ENCODE results near the gene MSH3. TPM values are rescaled to one million over a fixed set of nuclear protein-coding genes. Genes with fewer than 3 reads are reported as not detected.
"Not testable (repeated sequence)": the region's sequence is repeated elsewhere in the genome, so short reads cannot be mapped to it uniquely, and the experiment has no call there.

The MSH3 gene
- total and polyA plus RNA-seq, 4 donors = 4.2 to 18.1 (median 9.1) TPM

- WGBS, 2 donors = 88 to 91% methylated on average over 2 of the region's 2 CpGs
Observed at GRCh38 chr5:80720181-80720580, 65.7 kb downstream of the MSH3 start.

DNA sequence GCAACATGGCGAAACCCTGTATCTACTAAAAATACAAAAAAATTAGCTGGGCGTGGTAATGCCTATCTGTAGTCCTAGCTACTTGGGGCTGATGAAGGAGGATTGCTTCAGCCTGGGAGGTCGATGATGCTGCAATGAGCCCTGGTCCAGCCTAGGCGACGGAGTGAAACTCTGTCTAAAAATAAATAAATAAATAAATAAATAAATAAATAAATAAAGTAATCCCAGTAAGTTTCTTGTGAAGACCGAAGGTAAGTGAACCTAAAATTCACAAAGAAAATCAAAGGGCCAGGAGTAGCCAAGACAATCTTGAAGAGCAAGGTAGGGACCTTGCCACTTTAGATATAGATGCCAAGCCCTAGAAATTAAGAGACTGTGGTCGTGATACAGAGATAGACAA lies 68.5 kb downstream of the MSH3 start:
- H3K4me1 ChIP-seq (ENCODE audit: control insufficient read depth in 1 of 2, insufficient read depth in 2 of 2, low read length in 2 of 2) = no peaks in the 10 kb centered on the region
- H3K36me3 ChIP-seq (ENCODE audit: control insufficient read depth in 1 of 2, insufficient read depth in 2 of 2, low read length in 1 of 2) = peaks cover 0 to 3% of the 10 kb centered on the region in 2 donors
- no peak overlapping the region for H3K4me3 ChIP-seq (ENCODE audit: low read length in 2 of 2)
- H3K27me3 ChIP-seq (ENCODE audit: control insufficient read depth in 1 of 2, insufficient read depth in 2 of 2, low read length in 1 of 2) = no peaks in the 10 kb centered on the region
- intact Hi-C loops (cut with DNase I) = no loop called here
- WGBS, 2 donors = 98 to 99% methylated on average over 7 of the region's 7 CpGs
- no peak overlapping the region for H3K27ac ChIP-seq (ENCODE audit: low read depth in 1 of 2, low read length in 2 of 2)
- DNase-seq = no peak
- no peaks in the 10 kb centered on the region for H3K9me3 ChIP-seq (ENCODE audit: control insufficient read depth, low read length)
- no peak for ATAC-seq (ENCODE audit: low FRiP score)

More at GRCh38 chr5:80720181-80720580, 65.7 kb downstream of the MSH3 start:
- ATAC-seq (ENCODE audit: low FRiP score) = no peak
- no peak for DNase-seq
- H3K36me3 ChIP-seq (ENCODE audit: control insufficient read depth in 1 of 2, insufficient read depth in 2 of 2, low read length in 1 of 2) = peaks cover 0 to 4% of the 10 kb centered on the region in 2 donors
- no peaks in the 10 kb centered on the region for H3K27me3 ChIP-seq (ENCODE audit: control insufficient read depth in 1 of 2, insufficient read depth in 2 of 2, low read length in 1 of 2)
- intact Hi-C loops (cut with DNase I) = no loop called here
- H3K27ac ChIP-seq (ENCODE audit: low read depth in 1 of 2, low read length in 2 of 2) = no peak overlapping the region
- no peak overlapping the region for H3K4me3 ChIP-seq (ENCODE audit: low read length in 2 of 2)
- H3K9me3 ChIP-seq (ENCODE audit: control insufficient read depth, low read length) = no peaks in the 10 kb centered on the region
- H3K4me1 ChIP-seq (ENCODE audit: control insufficient read depth in 1 of 2, insufficient read depth in 2 of 2, low read length in 2 of 2) = no peaks in the 10 kb centered on the region

GRCh38 chr5:80725446-80725845 lies 71.0 kb downstream of the MSH3 start:
- H3K4me3 ChIP-seq (ENCODE audit: low read length in 2 of 2) = no peak overlapping the region
- intact Hi-C loops (cut with DNase I) = no loop called here
- DNase-seq (no peak), ATAC-seq (ENCODE audit: low FRiP score) (no peak)
- WGBS, 2 donors = 82 to 84% methylated on average over 6 of the region's 6 CpGs
- no peaks in the 10 kb centered on the region for H3K9me3 ChIP-seq (ENCODE audit: control insufficient read depth, low read length)
- no peaks in the 10 kb centered on the region for H3K36me3 ChIP-seq (ENCODE audit: control insufficient read depth in 1 of 2, insufficient read depth in 2 of 2, low read length in 1 of 2)
- H3K27ac ChIP-seq (ENCODE audit: low read depth in 1 of 2, low read length in 2 of 2) = no peak overlapping the region
- H3K4me1 ChIP-seq (ENCODE audit: control insufficient read depth in 1 of 2, insufficient read depth in 2 of 2, low read length in 2 of 2) = no peaks in the 10 kb centered on the region
- H3K27me3 ChIP-seq (ENCODE audit: control insufficient read depth in 1 of 2, insufficient read depth in 2 of 2, low read length in 1 of 2) = no peaks in the 10 kb centered on the region

DNA sequence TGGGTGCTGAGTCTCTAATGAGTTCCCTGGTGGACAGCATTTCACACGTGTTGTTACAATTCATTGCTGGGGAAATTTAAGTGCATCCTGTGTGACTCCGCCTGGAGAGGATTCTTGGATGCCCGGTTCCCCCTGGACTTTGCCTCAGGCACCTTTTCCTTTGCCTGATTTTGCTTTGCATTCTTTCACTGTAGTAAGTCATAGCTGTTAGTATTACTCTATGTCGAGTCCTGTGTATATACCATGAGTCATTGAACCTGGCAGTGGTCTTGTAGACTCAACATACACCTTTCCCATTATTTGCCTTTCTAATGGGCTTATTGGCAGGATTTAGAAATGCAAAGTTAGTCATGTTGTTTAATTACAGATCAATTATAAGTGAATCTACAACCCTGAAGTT lies 82.3 kb downstream of the MSH3 start:
- Histone ChIP-seq H3K27me3 (ENCODE audit: control insufficient read depth in 1 of 2, insufficient read depth in 2 of 2, low read length in 1 of 2) (no peaks in the 10 kb centered on the region), H3K36me3 (ENCODE audit: control insufficient read depth in 1 of 2, insufficient read depth in 2 of 2, low read length in 1 of 2) (no peaks in the 10 kb centered on the region), H3K4me3 (ENCODE audit: low read length in 2 of 2) (no peak overlapping the region), H3K27ac (ENCODE audit: low read depth in 1 of 2, low read length in 2 of 2) (no peak overlapping the region), H3K4me1 (ENCODE audit: control insufficient read depth in 1 of 2, insufficient read depth in 2 of 2, low read length in 2 of 2) (no peaks in the 10 kb centered on the region), H3K9me3 (ENCODE audit: control insufficient read depth, low read length) (no peaks in the 10 kb centered on the region)
- ATAC-seq (ENCODE audit: low FRiP score) = no peak
- WGBS, 2 donors = 83 to 85% methylated on average over 4 of the region's 4 CpGs
- intact Hi-C loops (cut with DNase I) = no loop called here
- DNase-seq = no peak

DNA sequence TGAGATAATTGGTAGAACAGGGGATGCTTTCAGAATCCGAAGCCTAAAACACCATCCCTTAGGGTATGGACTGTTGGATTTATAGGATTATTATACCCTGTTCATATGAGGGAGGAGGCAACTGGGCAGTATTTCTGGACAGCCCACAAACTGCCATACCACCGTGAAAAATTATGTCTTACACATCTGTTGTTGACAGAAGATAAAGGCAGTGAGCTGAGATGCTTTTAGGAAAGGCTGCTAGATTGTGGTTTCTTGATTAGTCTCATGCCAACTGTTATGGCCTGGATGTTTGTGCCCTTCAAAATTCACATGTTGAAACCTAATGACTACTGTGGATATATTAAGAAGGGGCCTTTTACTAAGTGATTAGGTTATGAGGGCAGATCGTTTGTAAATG lies 84.0 kb downstream of the MSH3 start:
- H3K36me3 ChIP-seq (ENCODE audit: control insufficient read depth in 1 of 2, insufficient read depth in 2 of 2, low read length in 1 of 2) = peaks cover 0 to 6% of the 10 kb centered on the region in 2 donors
- WGBS, 2 donors = 63 to 69% methylated on average over 3 of the region's 3 CpGs
- peaks cover 3% of the 10 kb centered on the region for H3K9me3 ChIP-seq (ENCODE audit: control insufficient read depth, low read length)
- no peak for DNase-seq
- intact Hi-C loops (cut with DNase I) = no loop called here
- no peak overlapping the region for H3K27ac ChIP-seq (ENCODE audit: low read depth in 1 of 2, low read length in 2 of 2)
- H3K4me3 ChIP-seq (ENCODE audit: low read length in 2 of 2) = no peak overlapping the region
- no peaks in the 10 kb centered on the region for H3K4me1 ChIP-seq (ENCODE audit: control insufficient read depth in 1 of 2, insufficient read depth in 2 of 2, low read length in 2 of 2)
- no peak for ATAC-seq (ENCODE audit: low FRiP score)
- no peaks in the 10 kb centered on the region for H3K27me3 ChIP-seq (ENCODE audit: control insufficient read depth in 1 of 2, insufficient read depth in 2 of 2, low read length in 1 of 2)

GRCh38 chr5:80739057-80739456 lies 84.6 kb downstream of the MSH3 start:
- peaks cover 0 to 6% of the 10 kb centered on the region in 2 donors for H3K36me3 ChIP-seq (ENCODE audit: control insufficient read depth in 1 of 2, insufficient read depth in 2 of 2, low read length in 1 of 2)
- H3K4me1 ChIP-seq (ENCODE audit: control insufficient read depth in 1 of 2, insufficient read depth in 2 of 2, low read length in 2 of 2) = no peaks in the 10 kb centered on the region
- no peak overlapping the region for H3K4me3 ChIP-seq (ENCODE audit: low read length in 2 of 2)
- DNase-seq = no peak
- no peak for ATAC-seq (ENCODE audit: low FRiP score)
- H3K27ac ChIP-seq (ENCODE audit: low read depth in 1 of 2, low read length in 2 of 2) = no peak overlapping the region
- intact Hi-C loops (cut with DNase I) = no loop called here
- peaks cover 3% of the 10 kb centered on the region for H3K9me3 ChIP-seq (ENCODE audit: control insufficient read depth, low read length)
- WGBS, 2 donors = 94 to 95% methylated on average over 4 of the region's 4 CpGs
- H3K27me3 ChIP-seq (ENCODE audit: control insufficient read depth in 1 of 2, insufficient read depth in 2 of 2, low read length in 1 of 2) = no peaks in the 10 kb centered on the region

DNA sequence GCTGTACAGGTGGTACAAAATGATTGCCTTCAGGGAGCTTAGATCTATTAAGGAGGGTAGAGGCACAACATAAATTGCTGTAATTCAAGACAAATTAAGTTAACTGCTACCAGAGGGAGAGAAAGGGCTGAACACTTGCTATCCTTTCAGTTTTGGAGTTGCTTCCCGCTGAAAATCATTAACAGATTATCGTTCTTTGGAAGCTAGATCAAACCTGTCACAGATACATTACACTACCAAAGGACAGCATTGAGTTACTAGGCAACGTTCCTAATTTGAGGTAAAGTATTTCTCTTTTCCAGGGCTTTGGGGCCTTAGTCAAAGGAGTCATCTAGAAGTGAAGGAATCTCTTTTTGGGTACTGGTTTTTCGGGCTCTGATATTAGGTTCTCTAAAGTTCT lies 85.0 kb downstream of the MSH3 start:
- Histone ChIP-seq H3K27ac (ENCODE audit: low read depth in 1 of 2, low read length in 2 of 2) (no peak overlapping the region), H3K4me3 (ENCODE audit: low read length in 2 of 2) (no peak overlapping the region), H3K4me1 (ENCODE audit: control insufficient read depth in 1 of 2, insufficient read depth in 2 of 2, low read length in 2 of 2) (no peaks in the 10 kb centered on the region), H3K36me3 (ENCODE audit: control insufficient read depth in 1 of 2, insufficient read depth in 2 of 2, low read length in 1 of 2) (peaks cover 0 to 6% of the 10 kb centered on the region in 2 donors), H3K9me3 (ENCODE audit: control insufficient read depth, low read length) (peaks cover 3% of the 10 kb centered on the region), H3K27me3 (ENCODE audit: control insufficient read depth in 1 of 2, insufficient read depth in 2 of 2, low read length in 1 of 2) (no peaks in the 10 kb centered on the region)
- intact Hi-C loops (cut with DNase I) = no loop called here
- 87 to 91% methylated on average over 4 of the region's 4 CpGs for WGBS, 2 donors
- no peak for DNase-seq
- no peak for ATAC-seq (ENCODE audit: low FRiP score)

GRCh38 chr5:80739898-80740297 lies 85.4 kb downstream of the MSH3 start:
- H3K9me3 ChIP-seq (ENCODE audit: control insufficient read depth, low read length) = peaks cover 3% of the 10 kb centered on the region
- intact Hi-C loops (cut with DNase I) = no loop called here
- H3K4me3 ChIP-seq (ENCODE audit: low read length in 2 of 2) = no peak overlapping the region
- no peak for ATAC-seq (ENCODE audit: low FRiP score)
- peaks cover 0 to 9% of the 10 kb centered on the region in 2 donors for H3K36me3 ChIP-seq (ENCODE audit: control insufficient read depth in 1 of 2, insufficient read depth in 2 of 2, low read length in 1 of 2)
- WGBS, 2 donors = 82 to 84% methylated on average over 2 of the region's 2 CpGs
- DNase-seq = no peak
- no peaks in the 10 kb centered on the region for H3K27me3 ChIP-seq (ENCODE audit: control insufficient read depth in 1 of 2, insufficient read depth in 2 of 2, low read length in 1 of 2)
- no peak overlapping the region for H3K27ac ChIP-seq (ENCODE audit: low read depth in 1 of 2, low read length in 2 of 2)
- no peaks in the 10 kb centered on the region for H3K4me1 ChIP-seq (ENCODE audit: control insufficient read depth in 1 of 2, insufficient read depth in 2 of 2, low read length in 2 of 2)

DNA sequence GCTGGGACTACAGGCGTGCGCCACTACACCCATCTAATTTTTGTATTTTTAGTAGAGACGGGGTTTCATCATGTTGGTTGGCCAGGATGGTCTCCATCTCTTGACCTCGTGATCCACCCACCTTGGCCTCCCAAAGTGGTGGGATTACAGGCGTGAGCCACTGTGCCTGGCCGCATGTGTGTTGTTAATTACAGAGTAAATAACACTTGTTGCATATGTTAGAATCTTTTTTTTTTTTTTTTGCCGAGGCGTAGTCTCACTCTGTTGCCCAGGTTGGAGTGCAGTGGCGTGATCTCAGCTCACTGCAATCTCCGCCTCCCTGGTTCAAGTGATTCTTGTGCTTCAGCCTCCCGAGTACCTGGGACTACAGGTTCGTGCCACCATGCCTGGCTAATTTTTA lies 86.0 kb downstream of the MSH3 start:
- H3K4me1 ChIP-seq (ENCODE audit: control insufficient read depth in 1 of 2, insufficient read depth in 2 of 2, low read length in 2 of 2); intact Hi-C loops (cut with DNase I); H3K9me3 ChIP-seq (ENCODE audit: control insufficient read depth, low read length); ATAC-seq (ENCODE audit: low FRiP score); DNase-seq; H3K27me3 ChIP-seq (ENCODE audit: control insufficient read depth in 1 of 2, insufficient read depth in 2 of 2, low read length in 1 of 2); H3K4me3 ChIP-seq (ENCODE audit: low read length in 2 of 2); H3K27ac ChIP-seq (ENCODE audit: low read depth in 1 of 2, low read length in 2 of 2): not testable (repeated sequence)
- peaks cover 2 to 10% of the 10 kb centered on the region in 2 donors for H3K36me3 ChIP-seq (ENCODE audit: control insufficient read depth in 1 of 2, insufficient read depth in 2 of 2, low read length in 1 of 2)
- 96 to 97% methylated on average over 12 of the region's 12 CpGs for WGBS, 2 donors

Data from aorta (tissue), 5 donors.